Neural cell (in vitro differentiated cells): ENCODE measurements around the gene PCDH9. TPM values are rescaled to one million over a fixed set of nuclear protein-coding genes. Genes with fewer than 3 reads are reported as not detected.

Experiments
- H2AFZ ChIP-seq: fragments of 200-600, 300-800 bp; sonication (generic), shearing (Covaris generic); 2 replicates; pipeline ENCODE4 v1.6.0; 2014; ENCODE audit warnings: low read depth, mild to moderate bottlenecking, antibody characterized with exemption, low read length, moderate library complexity
- H3F3A ChIP-seq: fragments of 200-600 bp; shearing (Covaris generic); 2 replicates; pipeline ENCODE4 v1.6.1; 2016; ENCODE audit warnings: mild to moderate bottlenecking, moderate library complexity, mixed read lengths, antibody characterized with exemption, low read length; ENCODE audit not compliant: insufficient read depth, poor library complexity, severe bottlenecking
- H3K27ac ChIP-seq: fragments of 200-600, 300-800 bp; sonication (generic), shearing (Covaris generic); 2 replicates; pipeline ENCODE4 v1.5.1; 2014; ENCODE audit warnings: mild to moderate bottlenecking, low read length, moderate library complexity
- H3K27me3 ChIP-seq: fragments of 300-800, 200-600 bp; sonication (generic), shearing (Covaris generic); 2 replicates; pipeline ENCODE4 v1.6.0; 2014; ENCODE audit warnings: mild to moderate bottlenecking, low read depth, low read length, moderate library complexity; ENCODE audit not compliant: insufficient read depth
- H3K36me3 ChIP-seq: fragments of 300-800, 200-600 bp; sonication (generic), shearing (Covaris generic); 2 replicates; pipeline ENCODE4 v1.5.1; 2014; ENCODE audit warnings: mild to moderate bottlenecking, antibody characterized with exemption, low read length, moderate library complexity; ENCODE audit not compliant: insufficient read depth
- H3K4me2 ChIP-seq: fragments of 300-800, 200-600 bp; sonication (generic), shearing (Covaris generic); 2 replicates; pipeline ENCODE4 v1.6.0; 2014; ENCODE audit warnings: mild to moderate bottlenecking, low read length
- H3K4me3 ChIP-seq: fragments of 300-800, 200-600 bp; sonication (generic), shearing (Covaris generic); 2 replicates; pipeline ENCODE4 v1.5.1; 2014; ENCODE audit warnings: mild to moderate bottlenecking, low read length, moderate library complexity
- H3K79me2 ChIP-seq: fragments of 200-600 bp; shearing (Covaris generic); replicated peaks from 2 replicates; pipeline ENCODE4 v1.6.0; 2014; ENCODE audit warnings: mild to moderate bottlenecking, low read length, moderate library complexity; ENCODE audit not compliant: insufficient read depth
- H3K9ac ChIP-seq: fragments of 300-800, 200-600 bp; sonication (generic), shearing (Covaris generic); 2 replicates; pipeline ENCODE4 v1.6.1; 2016; ENCODE audit warnings: mild to moderate bottlenecking, low read length, mixed read lengths
- H3K9me2 ChIP-seq: fragments of 200-600 bp; shearing (Covaris generic); 2 replicates; pipeline ENCODE4 v1.6.1; 2016; ENCODE audit warnings: mild to moderate bottlenecking, low read length, mixed read lengths; ENCODE audit not compliant: insufficient read depth
- H3K9me3 ChIP-seq: fragments of 200-600, 300-800 bp; sonication (generic), shearing (Covaris generic); 2 replicates; pipeline ENCODE4 v1.6.1; 2016; ENCODE audit warnings: mild to moderate bottlenecking, mixed run types, low read length, moderate library complexity, mixed read lengths
- H4K20me1 ChIP-seq: fragments of 200-600 bp; shearing (Covaris generic); 2 replicates; pipeline ENCODE4 v1.6.1; 2016; ENCODE audit warnings: mild to moderate bottlenecking, mixed run types; ENCODE audit not compliant: insufficient read depth
- CTCF ChIP-seq: fragments of 450-650 bp; IDR thresholded peaks from 2 replicates; pipeline ENCODE4 v1.5.1; 2014; ENCODE audit warnings: antibody characterized with exemption, mild to moderate bottlenecking, moderate library complexity; ENCODE audit not compliant: poor library complexity, severe bottlenecking
- EP300 ChIP-seq: fragments of 450-650 bp; conservative IDR thresholded peaks from 2 replicates; pipeline ENCODE4 v1.6.1; 2014; ENCODE audit warnings: antibody characterized with exemption, mild to moderate bottlenecking, moderate library complexity; ENCODE audit not compliant: poor library complexity, severe bottlenecking
- EZH2 ChIP-seq: fragments of 200-600, 300-800 bp; shearing (Covaris generic), sonication (generic); IDR thresholded peaks from 2 replicates; pipeline ENCODE4 v1.6.1; 2014; ENCODE audit warnings: antibody characterized with exemption, low read length, borderline replicate concordance, mild to moderate bottlenecking; ENCODE audit not compliant: insufficient read depth, poor library complexity, severe bottlenecking
- MXI1 ChIP-seq: fragments of 450-650 bp; conservative IDR thresholded peaks from 2 replicates; pipeline ENCODE4 v1.6.1; 2014; ENCODE audit warnings: antibody characterized with exemption, mild to moderate bottlenecking; ENCODE audit not compliant: poor library complexity, severe bottlenecking
- POLR2AphosphoS5 ChIP-seq: IDR thresholded peaks from 2 replicates; pipeline ENCODE4 v1.6.1; 2012
- RAD21 ChIP-seq: fragments of 450-650 bp; conservative IDR thresholded peaks from 2 replicates; pipeline ENCODE4 v1.6.1; 2014; ENCODE audit warnings: antibody characterized with exemption, mild to moderate bottlenecking, moderate library complexity
- REST ChIP-seq: IDR thresholded peaks from 2 replicates; pipeline ENCODE4 v1.6.1; 2012; ENCODE audit warnings: borderline replicate concordance
- SMC3 ChIP-seq: fragments of 450-650 bp; conservative IDR thresholded peaks from 2 replicates; pipeline ENCODE4 v1.6.1; 2014; ENCODE audit warnings: antibody characterized with exemption, mild to moderate bottlenecking, moderate library complexity; ENCODE audit not compliant: poor library complexity
- TAF1 ChIP-seq: IDR thresholded peaks from 2 replicates; pipeline ENCODE4 v1.6.1; 2012; ENCODE audit warnings: low read depth
- polyA plus RNA-seq: library from polyadenylated mRNA; depleted of rRNA; stranded (reverse); fragments of >200 nt; gene quantifications from 2 replicates; pipeline ENCODE4 v1.2.3, GENCODE V29; 2014

Gene PCDH9
- polyA plus RNA-seq, 1 donor from 2014 or later: 4.6 TPM

DNA sequence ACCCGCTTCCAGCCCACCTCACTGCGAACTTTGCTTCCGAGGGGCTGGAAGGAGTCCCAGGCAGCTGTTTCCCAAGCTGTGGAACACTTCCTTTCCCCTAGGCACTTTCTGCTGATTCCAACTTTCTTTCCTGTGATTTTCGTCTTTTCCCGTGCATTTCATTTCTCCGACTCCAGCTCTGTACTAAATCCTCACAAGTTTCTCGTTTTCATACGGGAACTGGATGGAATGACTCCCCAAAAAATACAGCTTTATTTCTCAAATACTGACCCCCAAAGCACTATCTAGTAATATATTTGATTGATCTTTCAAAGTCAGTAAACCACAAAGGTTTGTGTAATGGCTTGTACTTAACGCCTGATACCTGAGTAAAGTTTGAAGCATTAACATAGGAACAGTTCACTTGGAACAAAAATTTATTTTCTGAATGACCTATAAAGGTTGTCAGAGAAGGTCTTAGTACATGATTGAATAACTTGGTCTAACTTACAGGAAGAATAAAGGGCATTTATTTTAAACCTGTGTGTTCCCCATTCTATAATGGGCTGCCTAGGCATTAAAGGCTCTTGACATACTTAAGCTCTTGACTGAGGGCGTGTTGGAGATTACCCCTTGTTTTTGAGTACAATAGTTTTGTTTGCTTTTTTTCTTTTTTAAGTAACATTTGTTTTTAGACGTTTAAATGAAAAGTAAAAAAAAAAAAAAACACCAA is 1.3 kb upstream of the PCDH9 start:
- Histone ChIP-seq H3K9me3 (no peaks in the 10 kb centered on the region), H4K20me1 (no peaks in the 10 kb centered on the region), H2AFZ (no peak overlapping the region), H3K4me2 (peak overlapping the region; percentile 68), H3K27me3 (peaks cover 4% of the 10 kb centered on the region), H3F3A (no peaks in the 10 kb centered on the region), H3K9ac (peak overlapping the region; percentile 66), H3K4me3 (peak overlapping the region; percentile 81), H3K36me3 (no peaks in the 10 kb centered on the region), H3K27ac (no peak overlapping the region), H3K79me2 (peaks cover 11% of the 10 kb centered on the region), H3K9me2 (no peaks in the 10 kb centered on the region)
- TF ChIP-seq MXI1 (no peak), EZH2 (no peak), RAD21 (no peak), SMC3 (no peak), POLR2AphosphoS5 (no peak), REST (no peak), EP300 (no peak), CTCF (no peak), TAF1 (no peak)

GRCh38 chr13:67230404-67231288 is 510 bp upstream of the PCDH9 start:
- Histone ChIP-seq H4K20me1 (no peaks in the 10 kb centered on the region), H3K9me3 (no peaks in the 10 kb centered on the region), H3K4me3 (peak overlapping the region; percentile 81), H3K27ac (no peak overlapping the region), H3K9ac (peak overlapping the region; percentile 66), H3F3A (no peaks in the 10 kb centered on the region), H3K9me2 (no peaks in the 10 kb centered on the region), H3K36me3 (no peaks in the 10 kb centered on the region), H2AFZ (peak overlapping the region; percentile 78), H3K79me2 (peaks cover 11% of the 10 kb centered on the region), H3K27me3 (peaks cover 4% of the 10 kb centered on the region), H3K4me2 (peak overlapping the region; percentile 68)
- TF ChIP-seq TAF1 (no peak), CTCF (peak; percentile 25), RAD21 (peak; percentile 23), REST (no peak), EZH2 (no peak), POLR2AphosphoS5 (peak; percentile 6), MXI1 (peak; percentile 63), SMC3 (peak; percentile 5), EP300 (peak; percentile 54)
